GM21529 (cell line): ENCODE measurements around the gene KCP.

Experiments used
- ATAC-seq: cut with Tn5 transposase; IDR thresholded peaks from one replicate; pipeline ENCODE4 v1.9.1; 2021; ENCODE audit not compliant: unreplicated experiment

The KCP gene

GRCh38 chr7:128908750-128909624 lies 1.5 kb downstream of the KCP start:
- no peak for ATAC-seq

GRCh38 chr7:128906766-128907559 lies 3.5 kb downstream of the KCP start:
- ATAC-seq, result no peak

- ATAC-seq, result no peak
These were observed 4.3 kb downstream of the KCP start for GRCh38 chr7:128906001-128906765.

- ATAC-seq, result no peak
These were observed 5.9 kb downstream of the KCP start for GRCh38 chr7:128904381-128905197.

GRCh38 chr7:128903621-128904361 lies 6.7 kb downstream of the KCP start:
- ATAC-seq, result no peak

- no peak for ATAC-seq
These were observed 7.5 kb downstream of the KCP start for GRCh38 chr7:128902761-128903585.

- no peak for ATAC-seq
These were observed 10.3 kb downstream of the KCP start for GRCh38 chr7:128900237-128900636.

- ATAC-seq, result no peak
These were observed 11.1 kb downstream of the KCP start for GRCh38 chr7:128899392-128899791.

GRCh38 chr7:128895320-128895719 lies 15.2 kb downstream of the KCP start:
- no peak for ATAC-seq

GRCh38 chr7:128894101-128894440 lies 16.4 kb downstream of the KCP start:
- ATAC-seq, result no peak

GRCh38 chr7:128893251-128894100 lies 17.0 kb downstream of the KCP start:
- ATAC-seq, result no peak

- ATAC-seq, result no peak
These were observed 17.8 kb downstream of the KCP start for GRCh38 chr7:128892521-128893250.

- ATAC-seq, result no peak
These were observed 18.6 kb downstream of the KCP start for GRCh38 chr7:128891942-128892269.

GRCh38 chr7:128891110-128891941 lies 19.2 kb downstream of the KCP start:
- ATAC-seq, result no peak

- ATAC-seq, result no peak
These were observed 20.0 kb downstream of the KCP start for GRCh38 chr7:128890306-128891109.

GRCh38 chr7:128889121-128889520 lies 21.4 kb downstream of the KCP start:
- no peak for ATAC-seq
